HL-60 (cell line): ENCODE results near the gene SPTSSA.

Source experiments
- DNase-seq, 2 experiments: peaks; one replicate each; pipeline ENCODE4 v3.0.0-alpha.2; 2010 to 2020; ENCODE audit warnings: low read depth in 1 of 2, low spot score in 1 of 2
- H3K27ac ChIP-seq: fragments of 250-450 bp; sonication (Bioruptor Pico); replicated peaks from 2 replicates; pipeline ENCODE4 v1.5.1; 2020; ENCODE audit warnings: mild to moderate bottlenecking, moderate library complexity
- H3K27me3 ChIP-seq: fragments of 250-450 bp; sonication (Bioruptor Pico); 2 replicates; pipeline ENCODE4 v1.5.1; 2021; ENCODE audit warnings: mild to moderate bottlenecking, moderate library complexity; ENCODE audit not compliant: insufficient read depth, poor library complexity, severe bottlenecking
- H3K4me3 ChIP-seq: replicated peaks from 2 replicates; pipeline ENCODE4 v1.5.1; 2011; ENCODE audit warnings: mild to moderate bottlenecking, control low read depth, low read length; ENCODE audit not compliant: insufficient read depth
- GABPA ChIP-seq: IDR thresholded peaks from 2 replicates; pipeline ENCODE4 v1.6.1; 2012; ENCODE audit warnings: low read depth
- POLR2AphosphoS5 ChIP-seq: IDR thresholded peaks from 2 replicates; pipeline ENCODE4 v1.6.1; 2012; ENCODE audit warnings: low read depth
- SPI1 ChIP-seq: IDR thresholded peaks from 2 replicates; pipeline ENCODE4 v1.6.1; 2012; ENCODE audit warnings: low read depth, mild to moderate bottlenecking, borderline replicate concordance
- TF ChIP-seq, protein P1 (sequence below): IDR thresholded peaks from 2 replicates; pipeline ENCODE4 v1.6.1; 2012; ENCODE audit warnings: low read depth; ENCODE audit not compliant: insufficient replicate concordance
- TF ChIP-seq, protein P2 (sequence below): IDR thresholded peaks from one replicate; pipeline ENCODE4 v1.5.1; 2011; ENCODE audit warnings: low read length, control low read depth, inconsistent platforms; ENCODE audit not compliant: insufficient read depth

Gene SPTSSA

DNA sequence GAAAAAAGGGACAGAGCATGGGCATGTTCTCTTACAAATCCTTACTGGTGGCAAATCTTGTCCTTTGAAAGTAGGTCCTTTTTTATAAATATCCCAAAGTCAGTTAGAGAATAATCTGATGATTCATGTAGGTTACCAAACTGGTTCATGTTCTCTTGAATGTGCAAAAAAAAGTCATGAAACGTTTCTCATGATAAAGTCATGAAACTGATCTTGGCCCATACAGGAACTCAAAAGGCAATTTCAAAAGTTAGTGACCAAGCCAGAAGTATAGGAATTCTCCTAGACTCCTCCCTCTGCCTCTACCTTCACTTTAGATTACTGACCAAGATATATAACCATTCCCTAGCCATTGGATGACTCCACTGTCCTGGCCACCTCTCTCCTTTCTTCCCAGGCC, 27.3 kb upstream of the SPTSSA start:
- H3K27ac ChIP-seq, result no peak overlapping the region
- no peak for DNase-seq
- no peaks in the 10 kb centered on the region for H3K27me3 ChIP-seq
- H3K4me3 ChIP-seq, result no peak overlapping the region
- no peak for TF ChIP-seq POLR2AphosphoS5
- TF ChIP-seq, protein P1, sequence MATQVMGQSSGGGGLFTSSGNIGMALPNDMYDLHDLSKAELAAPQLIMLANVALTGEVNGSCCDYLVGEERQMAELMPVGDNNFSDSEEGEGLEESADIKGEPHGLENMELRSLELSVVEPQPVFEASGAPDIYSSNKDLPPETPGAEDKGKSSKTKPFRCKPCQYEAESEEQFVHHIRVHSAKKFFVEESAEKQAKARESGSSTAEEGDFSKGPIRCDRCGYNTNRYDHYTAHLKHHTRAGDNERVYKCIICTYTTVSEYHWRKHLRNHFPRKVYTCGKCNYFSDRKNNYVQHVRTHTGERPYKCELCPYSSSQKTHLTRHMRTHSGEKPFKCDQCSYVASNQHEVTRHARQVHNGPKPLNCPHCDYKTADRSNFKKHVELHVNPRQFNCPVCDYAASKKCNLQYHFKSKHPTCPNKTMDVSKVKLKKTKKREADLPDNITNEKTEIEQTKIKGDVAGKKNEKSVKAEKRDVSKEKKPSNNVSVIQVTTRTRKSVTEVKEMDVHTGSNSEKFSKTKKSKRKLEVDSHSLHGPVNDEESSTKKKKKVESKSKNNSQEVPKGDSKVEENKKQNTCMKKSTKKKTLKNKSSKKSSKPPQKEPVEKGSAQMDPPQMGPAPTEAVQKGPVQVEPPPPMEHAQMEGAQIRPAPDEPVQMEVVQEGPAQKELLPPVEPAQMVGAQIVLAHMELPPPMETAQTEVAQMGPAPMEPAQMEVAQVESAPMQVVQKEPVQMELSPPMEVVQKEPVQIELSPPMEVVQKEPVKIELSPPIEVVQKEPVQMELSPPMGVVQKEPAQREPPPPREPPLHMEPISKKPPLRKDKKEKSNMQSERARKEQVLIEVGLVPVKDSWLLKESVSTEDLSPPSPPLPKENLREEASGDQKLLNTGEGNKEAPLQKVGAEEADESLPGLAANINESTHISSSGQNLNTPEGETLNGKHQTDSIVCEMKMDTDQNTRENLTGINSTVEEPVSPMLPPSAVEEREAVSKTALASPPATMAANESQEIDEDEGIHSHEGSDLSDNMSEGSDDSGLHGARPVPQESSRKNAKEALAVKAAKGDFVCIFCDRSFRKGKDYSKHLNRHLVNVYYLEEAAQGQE, result no peak
- TF ChIP-seq SPI1, result no peak
- TF ChIP-seq, protein P2, sequence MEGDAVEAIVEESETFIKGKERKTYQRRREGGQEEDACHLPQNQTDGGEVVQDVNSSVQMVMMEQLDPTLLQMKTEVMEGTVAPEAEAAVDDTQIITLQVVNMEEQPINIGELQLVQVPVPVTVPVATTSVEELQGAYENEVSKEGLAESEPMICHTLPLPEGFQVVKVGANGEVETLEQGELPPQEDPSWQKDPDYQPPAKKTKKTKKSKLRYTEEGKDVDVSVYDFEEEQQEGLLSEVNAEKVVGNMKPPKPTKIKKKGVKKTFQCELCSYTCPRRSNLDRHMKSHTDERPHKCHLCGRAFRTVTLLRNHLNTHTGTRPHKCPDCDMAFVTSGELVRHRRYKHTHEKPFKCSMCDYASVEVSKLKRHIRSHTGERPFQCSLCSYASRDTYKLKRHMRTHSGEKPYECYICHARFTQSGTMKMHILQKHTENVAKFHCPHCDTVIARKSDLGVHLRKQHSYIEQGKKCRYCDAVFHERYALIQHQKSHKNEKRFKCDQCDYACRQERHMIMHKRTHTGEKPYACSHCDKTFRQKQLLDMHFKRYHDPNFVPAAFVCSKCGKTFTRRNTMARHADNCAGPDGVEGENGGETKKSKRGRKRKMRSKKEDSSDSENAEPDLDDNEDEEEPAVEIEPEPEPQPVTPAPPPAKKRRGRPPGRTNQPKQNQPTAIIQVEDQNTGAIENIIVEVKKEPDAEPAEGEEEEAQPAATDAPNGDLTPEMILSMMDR, result no peak

DNA sequence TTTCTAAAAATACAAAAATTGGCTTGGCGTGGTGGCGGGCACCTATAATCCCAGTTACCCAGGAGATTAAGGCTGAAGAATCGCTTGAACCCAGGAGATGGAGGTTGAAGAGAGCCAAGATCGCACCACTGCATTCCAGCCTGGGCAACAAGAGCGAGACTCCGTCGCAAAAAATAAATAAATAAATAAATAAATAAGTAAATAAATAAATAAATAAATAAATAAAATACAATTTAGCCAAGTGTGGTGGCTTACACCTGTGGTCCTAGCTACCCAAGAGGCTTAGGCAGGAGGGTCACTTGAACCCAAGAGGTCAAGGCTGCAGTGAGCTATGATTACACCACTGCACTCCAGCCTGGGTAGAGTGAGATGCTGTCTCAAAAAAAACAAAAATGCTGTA, 26.5 kb upstream of the SPTSSA start:
- H3K27me3 ChIP-seq, result no peaks in the 10 kb centered on the region
- H3K27ac ChIP-seq, result no peak overlapping the region
- TF ChIP-seq POLR2AphosphoS5 (no peak), SPI1 (no peak), GABPA (no peak)
- TF ChIP-seq, protein P2, result no peak
- TF ChIP-seq, protein P1, result no peak
- no peak overlapping the region for H3K4me3 ChIP-seq
- no peak for DNase-seq

DNA sequence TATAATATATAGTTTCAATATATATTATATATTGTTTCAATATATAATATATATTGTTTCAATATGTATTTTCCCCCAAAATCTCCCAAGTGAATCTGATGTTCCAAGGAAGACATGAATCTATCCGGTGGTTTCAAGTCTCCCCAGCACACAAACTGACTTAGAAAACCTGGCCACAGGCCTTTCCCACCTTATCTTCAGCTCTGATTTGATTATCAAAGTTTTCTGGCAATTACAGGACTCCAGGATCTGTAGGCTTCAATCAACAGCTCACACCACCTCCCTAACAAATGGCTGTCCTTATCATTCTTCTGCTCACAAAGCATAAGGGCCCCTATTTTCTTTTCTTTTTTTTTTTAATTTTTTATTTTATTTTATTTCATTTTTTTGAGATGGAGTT, 22.7 kb upstream of the SPTSSA start:
- TF ChIP-seq, protein P2, result no peak
- TF ChIP-seq GABPA (no peak), POLR2AphosphoS5 (no peak), SPI1 (no peak)
- TF ChIP-seq, protein P1, result no peak
- Histone ChIP-seq H3K27me3 (no peaks in the 10 kb centered on the region), H3K4me3 (no peak overlapping the region), H3K27ac (no peak overlapping the region)
- no peak for DNase-seq
